Measurements from ENCODE around the gene ZNF502. TPM values are rescaled to one million over a fixed set of nuclear protein-coding genes. Genes with fewer than 3 reads are reported as not detected.

The ZNF502 gene
- total RNA-seq, 4 donors from 2014 or later = 2.8 to 7.4 (median 4.6) TPM

GRCh38 chr3:44678480-44679116 is 33.9 kb upstream of the ZNF502 start:
- DNase-seq (ENCODE audit: low spot score in 2 of 2) = no peak
- 92 to 96% methylated on average over 5 of the region's 5 CpGs for WGBS, 2 donors
- TF ChIP-seq CTCF (IDR thresholded peaks at IDR 0.05) = no peak
- TF ChIP-seq POLR2A (IDR thresholded peaks at IDR 0.05) = no peak
- intact Hi-C loops (cut with DNase I; ENCODE audit: low total_unique reads) = no loop called here
- no peak overlapping the region for H3K4me3 ChIP-seq (ENCODE audit: low read depth, poor library complexity, severe bottlenecking)

- 97% methylated on average over 4 of the region's 4 CpGs for WGBS, 2 donors
- intact Hi-C loops (cut with DNase I; ENCODE audit: low total_unique reads) = no loop called here
- TF ChIP-seq POLR2A (IDR thresholded peaks at IDR 0.05) (no peak), CTCF (IDR thresholded peaks at IDR 0.05) (no peak)
- H3K4me3 ChIP-seq (ENCODE audit: low read depth, poor library complexity, severe bottlenecking) = no peak overlapping the region
- no peak for DNase-seq (ENCODE audit: low spot score in 2 of 2)
Observed at GRCh38 chr3:44680921-44681455, 31.5 kb upstream of the ZNF502 start.

GRCh38 chr3:44682182-44682896 is 30.1 kb upstream of the ZNF502 start:
- TF ChIP-seq CTCF (IDR thresholded peaks at IDR 0.05) (no peak), POLR2A (IDR thresholded peaks at IDR 0.05) (no peak)
- intact Hi-C loops (cut with DNase I; ENCODE audit: low total_unique reads) = no loop called here
- 90 to 92% methylated on average over 2 of the region's 2 CpGs for WGBS, 2 donors
- H3K4me3 ChIP-seq (ENCODE audit: low read depth, poor library complexity, severe bottlenecking) = no peak overlapping the region
- no peak for DNase-seq (ENCODE audit: low spot score in 2 of 2)

- intact Hi-C loops (cut with DNase I; ENCODE audit: low total_unique reads) = no loop called here
- TF ChIP-seq CTCF (IDR thresholded peaks at IDR 0.05) = no peak
- no peak for TF ChIP-seq POLR2A (IDR thresholded peaks at IDR 0.05)
- WGBS, 2 donors = 2% methylated on average over 31 to 48 of the region's 48 CpGs
- peak overlapping the region; percentile 64 for H3K4me3 ChIP-seq (ENCODE audit: low read depth, poor library complexity, severe bottlenecking)
- peak; percentile 22 to 87 for DNase-seq (ENCODE audit: low spot score in 2 of 2)
Observed at GRCh38 chr3:44685128-44685800, 27.2 kb upstream of the ZNF502 start.

- no peak for DNase-seq (ENCODE audit: low spot score in 2 of 2)
- TF ChIP-seq CTCF (IDR thresholded peaks at IDR 0.05) (no peak), POLR2A (IDR thresholded peaks at IDR 0.05) (no peak)
- H3K4me3 ChIP-seq (ENCODE audit: low read depth, poor library complexity, severe bottlenecking) = no peak overlapping the region
- WGBS, 2 donors = 46 to 54% methylated on average over 1 of the region's 1 CpG
- intact Hi-C loops (cut with DNase I; ENCODE audit: low total_unique reads) = no loop called here
Observed at GRCh38 chr3:44687898-44688297, 24.6 kb upstream of the ZNF502 start.

All from lower leg skin (tissue), 4 donors.